Muscle of leg (tissue), 11 donors: ENCODE measurements around the gene GPR141. TPM values are rescaled to one million over a fixed set of nuclear protein-coding genes. Genes with fewer than 3 reads are reported as not detected.

ENCODE experiments used
- DNase-seq: peaks from one replicate; pipeline ENCODE4 v3.0.0; 2013
- H3K27ac ChIP-seq: one replicate; pipeline ENCODE4 v1.5.1; 2013; ENCODE audit warnings: mild to moderate bottlenecking, low read length, control low read depth
- H3K27me3 ChIP-seq: one replicate; pipeline ENCODE4 v1.6.1; 2013; ENCODE audit warnings: low read length; ENCODE audit not compliant: control insufficient read depth, insufficient read depth
- H3K36me3 ChIP-seq: one replicate; pipeline ENCODE4 v1.6.1; 2013; ENCODE audit warnings: low read length; ENCODE audit not compliant: control insufficient read depth, insufficient read depth
- H3K4me1 ChIP-seq: one replicate; pipeline ENCODE4 v1.6.1; 2013; ENCODE audit warnings: low read length; ENCODE audit not compliant: control insufficient read depth, insufficient read depth
- H3K4me3 ChIP-seq: one replicate; pipeline ENCODE4 v1.5.1; 2013; ENCODE audit warnings: low read length, control low read depth
- H3K9me3 ChIP-seq: replicated peaks from 2 replicates; pipeline ENCODE4 v1.6.1; 2013; ENCODE audit warnings: low read depth, low read length; ENCODE audit not compliant: control insufficient read depth
- WGBS: methylation state at CpG from one replicate; pipeline ENCODE4 v1.1.5; 2013; ENCODE audit warnings: missing lambda C conversion rate; ENCODE audit not compliant: insufficient coverage; 5-methylcytosine and 5-hydroxymethylcytosine counted together
- polyA plus RNA-seq, 8 donors: library from polyadenylated mRNA; unstranded; fragments of 120-200 nt; gene quantifications; one replicate each; pipeline versions ENCODE4 v1.2.1 to v1.2.3, GENCODE V29; 2013; ENCODE audit warnings: inconsistent platforms in 1 of 8, low replicate concordance in 1 of 8; ENCODE audit not compliant: insufficient read length in 8 of 8, insufficient read depth in 1 of 8
- total RNA-seq: library from RNA; stranded (reverse); fragments of 120-200 nt; gene quantifications from one replicate; pipeline ENCODE4 v1.2.4, GENCODE V29; 2013

GPR141 gene
- total and polyA plus RNA-seq, 9 donors: 0.16 to 0.66 (median 0.50) TPM; not detected in 1

DNA sequence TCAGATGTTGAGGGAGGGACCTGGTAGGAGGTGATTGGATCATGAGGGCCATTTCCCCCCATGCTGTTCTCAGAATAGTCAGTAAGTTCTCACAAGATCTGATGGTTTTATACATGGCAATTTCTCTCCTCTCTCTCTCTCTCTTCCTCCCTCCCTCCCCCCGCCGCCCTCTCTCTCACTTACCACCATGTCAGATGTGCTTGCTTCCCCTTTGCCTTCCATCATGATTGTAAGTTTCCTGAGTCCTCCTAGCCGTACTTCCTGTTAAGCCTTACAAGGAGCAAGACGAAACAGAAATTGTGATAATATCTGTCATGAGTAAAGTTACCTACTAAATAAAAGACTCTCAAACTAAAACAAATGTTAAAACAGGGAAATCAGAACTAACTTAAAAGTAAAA is 19.9 kb upstream of the GPR141 start:
- no peaks in the 10 kb centered on the region for H3K9me3 ChIP-seq
- H3K36me3 ChIP-seq: no peaks in the 10 kb centered on the region
- H3K27me3 ChIP-seq: no peaks in the 10 kb centered on the region
- DNase-seq: peak; percentile 34
- no peaks in the 10 kb centered on the region for H3K4me1 ChIP-seq
- 75% methylated on average over 2 of the region's 4 CpGs for WGBS
- H3K4me3 ChIP-seq: no peak overlapping the region
- no peak overlapping the region for H3K27ac ChIP-seq

DNA sequence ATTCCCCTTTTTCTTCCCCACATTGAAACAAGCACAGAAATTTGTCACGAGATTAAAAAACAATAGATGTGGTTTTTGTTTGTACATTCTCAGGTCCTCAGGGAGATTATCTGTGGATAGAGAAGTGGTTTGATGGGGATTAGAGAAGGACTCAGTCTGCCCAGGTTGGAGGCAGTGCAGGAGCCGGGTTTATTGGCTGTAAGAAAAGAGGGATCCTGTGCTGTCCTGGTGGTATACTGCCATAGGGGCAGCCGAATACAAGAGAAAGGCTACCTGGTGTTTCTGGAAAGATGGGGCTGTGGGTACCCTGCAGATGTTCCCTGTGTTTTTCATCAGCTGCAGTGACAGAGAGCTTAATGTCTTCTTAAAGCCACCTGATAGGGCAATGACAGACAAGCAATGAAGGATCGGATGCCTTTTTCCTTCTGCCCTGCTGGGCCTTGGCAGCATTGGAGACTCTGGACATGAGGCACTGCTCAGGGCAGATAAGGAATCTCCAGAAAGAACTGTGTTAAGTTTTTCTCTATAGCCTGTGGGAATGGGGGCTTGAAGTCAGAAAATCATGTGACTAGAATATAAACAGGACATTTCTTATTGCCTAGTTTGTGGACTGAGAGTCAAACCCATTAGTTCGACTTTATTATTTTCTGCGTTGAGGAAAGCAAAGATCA is 18.1 kb upstream of the GPR141 start:
- WGBS: 66% methylated on average over 5 of the region's 6 CpGs
- Histone ChIP-seq H3K27ac (no peak overlapping the region), H3K4me3 (no peak overlapping the region), H3K9me3 (no peaks in the 10 kb centered on the region), H3K4me1 (no peaks in the 10 kb centered on the region), H3K27me3 (no peaks in the 10 kb centered on the region), H3K36me3 (no peaks in the 10 kb centered on the region)
- no peak for DNase-seq

GRCh38 chr7:37666026-37666799 is 17.4 kb upstream of the GPR141 start:
- DNase-seq: no peak
- no peak overlapping the region for H3K27ac ChIP-seq
- H3K4me1 ChIP-seq: no peaks in the 10 kb centered on the region
- H3K4me3 ChIP-seq: no peak overlapping the region
- H3K9me3 ChIP-seq: no peaks in the 10 kb centered on the region
- WGBS: 42% methylated on average over 5 of the region's 8 CpGs
- no peaks in the 10 kb centered on the region for H3K36me3 ChIP-seq
- H3K27me3 ChIP-seq: no peaks in the 10 kb centered on the region

DNA sequence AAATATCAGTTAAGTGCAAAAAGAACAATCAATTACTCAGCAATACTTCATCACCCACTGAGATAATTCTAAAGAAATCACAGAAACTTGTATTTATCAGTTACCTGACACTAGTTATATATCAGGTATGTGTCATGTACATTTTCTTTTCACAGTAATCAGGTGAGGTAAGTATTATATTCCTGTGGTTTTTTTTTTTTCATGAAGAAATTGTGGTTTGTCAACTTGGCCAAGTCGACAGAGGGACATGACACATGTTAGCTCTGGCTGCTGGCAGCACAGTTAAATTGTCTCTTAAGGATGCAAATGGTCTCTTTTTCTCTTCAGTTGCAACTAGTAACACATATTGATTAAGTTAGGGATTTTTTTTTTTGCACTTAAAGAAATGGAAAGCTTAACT is 13.7 kb upstream of the GPR141 start:
- no peak for DNase-seq
- H3K36me3 ChIP-seq: no peaks in the 10 kb centered on the region
- no peaks in the 10 kb centered on the region for H3K9me3 ChIP-seq
- H3K27ac ChIP-seq: no peak overlapping the region
- no peak overlapping the region for H3K4me3 ChIP-seq
- WGBS: no CpG with 5 or more reads among the region's 1 CpG
- no peaks in the 10 kb centered on the region for H3K27me3 ChIP-seq
- H3K4me1 ChIP-seq: no peaks in the 10 kb centered on the region

DNA sequence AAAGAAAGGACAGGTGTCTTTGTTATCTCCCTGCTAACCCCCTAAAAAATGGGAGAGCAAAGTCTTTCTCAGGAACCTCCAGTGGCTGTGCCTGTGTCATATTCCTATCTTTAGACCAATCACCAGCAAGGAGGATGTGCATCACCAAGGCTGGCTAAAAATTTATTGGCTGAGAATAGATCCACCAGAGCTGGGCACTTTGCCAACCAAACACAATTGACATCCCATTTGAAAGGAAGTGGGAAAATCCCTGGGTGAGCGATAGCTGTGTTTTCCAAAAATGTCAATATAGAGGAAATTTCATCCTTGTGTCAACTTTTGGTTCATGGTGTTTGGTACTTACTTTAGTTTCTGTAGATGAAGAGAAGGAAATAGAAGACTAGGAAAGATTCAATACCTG is 13.1 kb upstream of the GPR141 start:
- Histone ChIP-seq H3K4me1 (no peaks in the 10 kb centered on the region), H3K9me3 (no peaks in the 10 kb centered on the region), H3K4me3 (no peak overlapping the region), H3K27me3 (no peaks in the 10 kb centered on the region), H3K36me3 (no peaks in the 10 kb centered on the region), H3K27ac (no peak overlapping the region)
- DNase-seq: no peak
- no CpG with 5 or more reads among the region's 1 CpG for WGBS

DNA sequence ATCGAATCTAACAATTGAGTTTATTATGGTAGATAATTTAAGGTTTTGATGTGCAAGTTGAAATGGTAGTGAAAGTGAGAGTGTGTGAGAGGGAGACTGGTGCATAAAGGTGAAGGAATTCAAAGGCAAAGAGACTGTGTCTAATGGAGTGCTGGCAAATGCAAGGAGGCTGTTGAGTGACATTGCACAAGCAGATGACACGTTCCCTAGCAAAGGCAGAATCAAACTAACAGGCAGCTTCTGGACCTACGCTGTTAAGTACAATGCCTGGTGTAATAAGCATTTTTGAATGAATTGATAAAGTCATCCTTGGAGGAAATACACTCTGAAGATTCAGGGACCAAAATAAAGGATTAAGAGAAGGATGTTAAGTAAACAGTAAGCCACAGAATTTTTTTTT is 11.7 kb upstream of the GPR141 start:
- Histone ChIP-seq H3K27me3 (no peaks in the 10 kb centered on the region), H3K4me1 (no peaks in the 10 kb centered on the region), H3K27ac (no peak overlapping the region), H3K9me3 (no peaks in the 10 kb centered on the region), H3K4me3 (no peak overlapping the region), H3K36me3 (no peaks in the 10 kb centered on the region)
- no peak for DNase-seq
- 94% methylated on average over 3 of the region's 3 CpGs for WGBS

DNA sequence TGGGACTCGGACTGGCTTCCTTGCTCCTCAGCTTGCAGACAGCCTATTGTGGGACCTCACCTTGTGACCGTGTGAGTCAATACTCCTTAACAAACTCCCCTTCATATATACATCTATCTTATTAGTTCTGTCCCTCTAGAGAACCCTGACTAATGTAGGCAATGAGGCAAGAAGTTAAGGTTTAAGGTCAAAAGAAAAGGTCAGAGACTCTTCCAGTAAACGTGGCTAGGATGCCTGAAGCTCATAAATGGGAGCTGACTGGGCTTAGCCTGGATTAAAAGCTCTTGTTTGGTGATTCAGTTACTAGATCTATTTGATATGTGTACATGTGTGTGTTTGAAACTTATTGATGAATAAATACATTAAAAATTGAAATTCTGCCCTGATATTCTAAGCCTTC is 10.6 kb upstream of the GPR141 start:
- no peak overlapping the region for H3K27ac ChIP-seq
- no peak overlapping the region for H3K4me3 ChIP-seq
- DNase-seq: no peak
- 86% methylated on average over 2 of the region's 3 CpGs for WGBS
- no peaks in the 10 kb centered on the region for H3K4me1 ChIP-seq
- H3K36me3 ChIP-seq: no peaks in the 10 kb centered on the region
- no peaks in the 10 kb centered on the region for H3K27me3 ChIP-seq
- H3K9me3 ChIP-seq: no peaks in the 10 kb centered on the region

DNA sequence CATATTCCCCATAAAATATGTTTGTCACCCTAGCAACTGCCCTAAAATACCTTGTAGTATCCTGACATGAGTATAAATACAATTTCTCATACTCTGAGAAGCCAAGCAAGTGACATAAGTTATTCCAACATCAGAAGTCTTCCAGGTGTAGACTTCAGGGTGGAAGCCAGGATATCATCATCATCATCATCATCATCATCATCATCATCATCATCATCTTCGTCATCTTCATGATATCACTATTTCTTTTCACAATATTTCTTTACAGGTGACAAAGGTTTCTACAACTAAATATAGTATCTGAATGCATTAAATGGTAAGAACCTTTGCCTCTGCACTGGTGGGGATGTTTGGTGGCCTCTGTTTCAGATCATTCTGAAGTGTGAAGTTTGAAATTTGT is 10.0 kb upstream of the GPR141 start:
- no CpG with 5 or more reads among the region's 1 CpG for WGBS
- Histone ChIP-seq H3K4me3 (no peak overlapping the region), H3K27ac (no peak overlapping the region), H3K36me3 (no peaks in the 10 kb centered on the region), H3K27me3 (no peaks in the 10 kb centered on the region), H3K4me1 (no peaks in the 10 kb centered on the region), H3K9me3 (no peaks in the 10 kb centered on the region)
- no peak for DNase-seq

DNA sequence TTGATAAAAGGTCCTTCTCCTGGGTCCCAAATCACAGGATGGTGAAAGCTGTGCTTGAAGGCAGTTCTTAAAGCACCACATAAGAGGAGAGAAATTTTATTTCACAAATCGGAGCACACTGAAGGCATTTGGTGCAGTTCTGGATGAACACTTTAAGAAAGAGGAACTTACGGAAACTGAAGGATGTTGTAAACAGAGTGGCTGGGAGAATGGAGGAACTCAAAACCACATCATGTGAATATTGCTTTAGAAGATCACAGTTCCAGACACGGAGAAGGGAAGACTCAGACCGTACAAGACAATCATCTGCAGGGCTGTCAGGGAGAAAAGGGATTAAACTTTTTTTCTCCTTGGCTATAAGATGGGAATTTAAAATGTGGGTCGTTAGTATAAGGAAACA is 9.0 kb upstream of the GPR141 start:
- H3K4me3 ChIP-seq: no peak overlapping the region
- H3K36me3 ChIP-seq: no peaks in the 10 kb centered on the region
- H3K9me3 ChIP-seq: no peaks in the 10 kb centered on the region
- peak; percentile 44 for DNase-seq
- no peaks in the 10 kb centered on the region for H3K27me3 ChIP-seq
- no peaks in the 10 kb centered on the region for H3K4me1 ChIP-seq
- WGBS: 33% methylated on average over 3 of the region's 5 CpGs
- H3K27ac ChIP-seq: no peak overlapping the region

- Histone ChIP-seq H3K9me3 (no peaks in the 10 kb centered on the region), H3K27me3 (no peaks in the 10 kb centered on the region), H3K4me1 (no peaks in the 10 kb centered on the region), H3K4me3 (no peak overlapping the region), H3K27ac (no peak overlapping the region), H3K36me3 (no peaks in the 10 kb centered on the region)
- DNase-seq: no peak
- 60% methylated on average over 1 of the region's 1 CpG for WGBS
These were observed 7.8 kb upstream of the GPR141 start for GRCh38 chr7:37675749-37676148.
